GM23338 (cell line): ENCODE results near the gene CARD6. TPM values are rescaled to one million over a fixed set of nuclear protein-coding genes. Genes with fewer than 3 reads are reported as not detected.

Source experiments
- ATAC-seq: fragments of 200-7000 bp; cut with Tn5 transposase; 3 replicates; pipeline ENCODE4 v1.9.1; 2020
- DNase-seq: peaks from one replicate; pipeline ENCODE4 v3.0.0-alpha.2; 2015; ENCODE audit warnings: low spot score
- H2AFZ ChIP-seq: fragments of 200-600 bp; sonication (generic); 2 replicates; pipeline ENCODE4 v1.8.0; 2016; ENCODE audit warnings: antibody characterized with exemption, mild to moderate bottlenecking, moderate library complexity
- H3F3A ChIP-seq: fragments of 200-600 bp; sonication (generic); replicated peaks from 2 replicates; pipeline ENCODE4 v1.8.0; 2017; ENCODE audit warnings: antibody characterized with exemption, mixed run types, low read depth
- H3K27ac ChIP-seq: fragments of 200-600 bp; sonication (generic); 2 replicates; pipeline ENCODE4 v1.6.1; 2016; ENCODE audit warnings: low read depth
- H3K27me3 ChIP-seq: fragments of 200-600 bp; sonication (generic); 2 replicates; pipeline ENCODE4 v1.8.0; 2016; ENCODE audit warnings: mild to moderate bottlenecking, mixed run types, moderate library complexity; ENCODE audit not compliant: insufficient read depth
- H3K36me3 ChIP-seq: fragments of 200-600 bp; sonication (generic); 2 replicates; pipeline ENCODE4 v1.8.0; 2016; ENCODE audit warnings: mild to moderate bottlenecking; ENCODE audit not compliant: insufficient read depth
- H3K4me1 ChIP-seq: fragments of 200-600 bp; sonication (generic); 2 replicates; pipeline ENCODE4 v1.8.0; 2016; ENCODE audit warnings: mild to moderate bottlenecking, moderate library complexity; ENCODE audit not compliant: insufficient read depth
- H3K4me2 ChIP-seq: fragments of 200-600 bp; sonication (generic); 2 replicates; pipeline ENCODE4 v1.7.1; 2017; ENCODE audit warnings: mixed run types
- H3K4me3 ChIP-seq: fragments of 200-600 bp; sonication (generic); 2 replicates; pipeline ENCODE4 v1.6.1; 2016; ENCODE audit warnings: mixed run types
- H3K79me2 ChIP-seq: fragments of 200-600 bp; sonication (generic); replicated peaks from 2 replicates; pipeline ENCODE4 v1.8.0; 2017; ENCODE audit warnings: mild to moderate bottlenecking; ENCODE audit not compliant: insufficient read depth
- H3K9me2 ChIP-seq: fragments of 200-600 bp; sonication (generic); 2 replicates; pipeline ENCODE4 v1.8.0; 2017; ENCODE audit not compliant: insufficient read depth
- H4K20me1 ChIP-seq: fragments of 200-600 bp; sonication (generic); replicated peaks from 2 replicates; pipeline ENCODE4 v1.8.0; 2017; ENCODE audit warnings: mild to moderate bottlenecking; ENCODE audit not compliant: insufficient read depth
- H3K27ac Mint-ChIP-seq: 2 replicates; pipeline ENCODE4 v1.8.0; 2020; ENCODE audit warnings: inconsistent platforms, mild to moderate bottlenecking, moderate library complexity, mixed read lengths
- H3K27me3 Mint-ChIP-seq: 3 replicates; pipeline ENCODE4 v1.8.0; 2022; ENCODE audit warnings: low read depth, mild to moderate bottlenecking, moderate library complexity, mixed read lengths, inconsistent platforms; ENCODE audit not compliant: insufficient read depth, poor library complexity
- H3K36me3 Mint-ChIP-seq: 3 replicates; pipeline ENCODE4 v1.8.0; 2021; ENCODE audit warnings: low read depth, mild to moderate bottlenecking, inconsistent platforms, moderate library complexity, mixed read lengths
- H3K4me1 Mint-ChIP-seq: 3 replicates; pipeline ENCODE4 v1.8.0; 2020; ENCODE audit warnings: mild to moderate bottlenecking, inconsistent platforms, mixed read lengths
- H3K4me3 Mint-ChIP-seq: 3 replicates; pipeline ENCODE4 v1.8.0; 2021; ENCODE audit warnings: moderate library complexity, mild to moderate bottlenecking, inconsistent platforms, mixed read lengths
- H3K9me3 Mint-ChIP-seq: 3 replicates; pipeline ENCODE4 v1.8.0; 2020; ENCODE audit warnings: moderate library complexity, mild to moderate bottlenecking, inconsistent platforms, mixed read lengths
- CTCF ChIP-seq, 2 experiments: fragments of 200-600 bp in 1 of 2; sonication (generic) in 1 of 2; conservative IDR thresholded peaks; 2 replicates each; pipeline versions ENCODE4 v1.5.1 to v1.6.1; 2016 to 2017; ENCODE audit warnings: antibody characterized with exemption in 2 of 2, low read depth in 2 of 2, mild to moderate bottlenecking in 2 of 2, moderate library complexity in 1 of 2
- ETS1 ChIP-seq: IDR thresholded peaks from 2 replicates; pipeline ENCODE4 v1.6.1; 2016; ENCODE audit warnings: antibody characterized with exemption
- JUNB ChIP-seq: IDR thresholded peaks from one replicate; pipeline ENCODE4 v1.6.1; 2016; ENCODE audit warnings: antibody characterized with exemption; ENCODE audit not compliant: unreplicated experiment
- NANOG ChIP-seq: IDR thresholded peaks from 2 replicates; pipeline ENCODE4 v1.6.1; 2016; ENCODE audit warnings: antibody characterized with exemption, borderline replicate concordance
- POLR2AphosphoS5 ChIP-seq: IDR thresholded peaks from 2 replicates; pipeline ENCODE4 v1.6.1; 2016; ENCODE audit warnings: antibody characterized with exemption, low read depth
- REST ChIP-seq: IDR thresholded peaks from one replicate; pipeline ENCODE4 v1.6.1; 2018; ENCODE audit warnings: antibody characterized with exemption; ENCODE audit not compliant: unreplicated experiment
- STAT1 ChIP-seq: IDR thresholded peaks from one replicate; pipeline ENCODE4 v1.6.1; 2016; ENCODE audit warnings: antibody characterized with exemption; ENCODE audit not compliant: unreplicated experiment
- ZNF114 ChIP-seq: fragments of 250-450 bp; sonication (Bioruptor Pico); IDR thresholded peaks from 2 replicates; pipeline ENCODE4 v1.5.0; 2020; ENCODE audit warnings: mild to moderate bottlenecking, moderate library complexity
- ZNF331 ChIP-seq: fragments of 250-450 bp; sonication (Bioruptor Pico); IDR thresholded peaks from 2 replicates; pipeline ENCODE4 v1.5.0; 2020; ENCODE audit warnings: low read depth, mild to moderate bottlenecking, moderate library complexity
- ZNF462 ChIP-seq: fragments of 250-450 bp; sonication (Bioruptor Pico); IDR thresholded peaks from 2 replicates; pipeline ENCODE4 v1.5.0; 2020; ENCODE audit warnings: mild to moderate bottlenecking, moderate library complexity
- polyA plus RNA-seq: library from polyadenylated mRNA; unstranded; fragments of >200 nt; fragmentation: Nextera tagmentation; extraction: Ambion mirVana; gene quantifications from 2 replicates; pipeline ENCODE4 v1.2.1, GENCODE V29; 2016
- total RNA-seq: library from RNA; depleted of rRNA; stranded (reverse); fragments of >200 nt; shearing (Covaris generic); gene quantifications from 2 replicates; pipeline ENCODE4 v1.2.3, GENCODE V29; 2014

The CARD6 gene
- total and polyA plus RNA-seq, 2 experiments from 2014 or later, result 0.32 to 0.45 TPM

- TF ChIP-seq ZNF462 (CRISPR knock-in tag) (no peak), NANOG (no peak)
Measured at GRCh38 chr5:40826489-40827187, 14.5 kb upstream of the CARD6 start (continued).

GRCh38 chr5:40827188-40827977, 13.8 kb upstream of the CARD6 start:
- peaks cover 60% of the 10 kb centered on the region for H3F3A ChIP-seq
- H3K79me2 ChIP-seq, result peaks cover 36% of the 10 kb centered on the region
- no peak for DNase-seq
- Mint-ChIP-seq H3K27ac (peak overlapping the region; percentile 69; the same call in 1 of the 2 replicates), H3K36me3 (peaks cover 71% of the 10 kb centered on the region), H3K27me3 (peaks cover 32% of the 10 kb centered on the region), H3K9me3 (peaks cover 3% of the 10 kb centered on the region; the same call in 1 of the 3 replicates), H3K4me3 (no peak overlapping the region), H3K4me1 (peaks cover 26% of the 10 kb centered on the region)
- H3K36me3 ChIP-seq, result peaks cover 65% of the 10 kb centered on the region
- H3K27me3 ChIP-seq, result no peaks in the 10 kb centered on the region
- peaks cover 47% of the 10 kb centered on the region for H4K20me1 ChIP-seq
- no peak overlapping the region for H3K4me2 ChIP-seq
- no peak overlapping the region for H3K4me3 ChIP-seq
- H2AFZ ChIP-seq, result no peak overlapping the region
- ATAC-seq, result no peak
- peak overlapping the region; percentile 94 for H3K27ac ChIP-seq
- H3K9me2 ChIP-seq, result no peaks in the 10 kb centered on the region
- peaks cover 4% of the 10 kb centered on the region; the same call in 1 of the 2 replicates for H3K4me1 ChIP-seq
- TF ChIP-seq ZNF114 (CRISPR knock-in tag) (no peak), NANOG (no peak), ZNF331 (CRISPR knock-in tag) (no peak), REST (no peak), STAT1 (no peak), ETS1 (no peak), JUNB (no peak), CTCF (conservative IDR thresholded peaks at IDR 0.05; ENCODE audit: low read depth in 2 of 2) (no peak), POLR2AphosphoS5 (no peak)
